HFF-Myc (cell line): ENCODE results near the gene MLXIP.

Source experiments
- DNase-seq: peaks from one replicate; pipeline ENCODE4 v3.0.0-alpha.2; 2011; ENCODE audit warnings: low read depth; ENCODE audit errors: extremely low read depth
- H3K4me3 ChIP-seq: replicated peaks from 2 replicates; pipeline ENCODE4 v1.5.1; 2011; ENCODE audit warnings: low read depth, mild to moderate bottlenecking, control low read depth, low read length
- TF ChIP-seq, protein P1 (sequence below): IDR thresholded peaks from 2 replicates; pipeline ENCODE4 v1.5.1; 2012; ENCODE audit warnings: mild to moderate bottlenecking, low read depth, low read length, control low read depth; ENCODE audit errors: missing control alignments

The MLXIP gene

DNA sequence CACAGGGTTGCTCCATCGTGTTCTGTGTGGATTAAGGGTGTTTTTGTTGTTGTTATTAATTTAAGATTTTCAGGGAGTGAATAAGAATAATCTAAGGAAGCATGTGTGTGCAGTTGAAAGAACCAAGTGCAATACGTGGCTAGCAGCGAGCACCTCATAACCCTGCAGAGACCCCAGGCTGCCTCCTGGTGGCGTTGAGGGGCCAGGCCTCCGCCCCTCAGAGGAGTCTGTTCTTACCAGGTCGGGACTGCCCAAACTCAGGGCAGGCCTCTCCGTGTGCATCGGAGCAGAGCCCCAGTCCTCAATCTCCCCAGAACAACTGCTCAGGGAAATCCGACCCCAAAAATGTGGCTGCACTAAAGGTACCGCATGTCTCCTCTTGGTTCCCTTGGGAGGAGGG, 58.7 kb downstream of the MLXIP start:
- DNase-seq, result no peak
- TF ChIP-seq, protein P1, sequence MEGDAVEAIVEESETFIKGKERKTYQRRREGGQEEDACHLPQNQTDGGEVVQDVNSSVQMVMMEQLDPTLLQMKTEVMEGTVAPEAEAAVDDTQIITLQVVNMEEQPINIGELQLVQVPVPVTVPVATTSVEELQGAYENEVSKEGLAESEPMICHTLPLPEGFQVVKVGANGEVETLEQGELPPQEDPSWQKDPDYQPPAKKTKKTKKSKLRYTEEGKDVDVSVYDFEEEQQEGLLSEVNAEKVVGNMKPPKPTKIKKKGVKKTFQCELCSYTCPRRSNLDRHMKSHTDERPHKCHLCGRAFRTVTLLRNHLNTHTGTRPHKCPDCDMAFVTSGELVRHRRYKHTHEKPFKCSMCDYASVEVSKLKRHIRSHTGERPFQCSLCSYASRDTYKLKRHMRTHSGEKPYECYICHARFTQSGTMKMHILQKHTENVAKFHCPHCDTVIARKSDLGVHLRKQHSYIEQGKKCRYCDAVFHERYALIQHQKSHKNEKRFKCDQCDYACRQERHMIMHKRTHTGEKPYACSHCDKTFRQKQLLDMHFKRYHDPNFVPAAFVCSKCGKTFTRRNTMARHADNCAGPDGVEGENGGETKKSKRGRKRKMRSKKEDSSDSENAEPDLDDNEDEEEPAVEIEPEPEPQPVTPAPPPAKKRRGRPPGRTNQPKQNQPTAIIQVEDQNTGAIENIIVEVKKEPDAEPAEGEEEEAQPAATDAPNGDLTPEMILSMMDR, result peak; percentile 32
- H3K4me3 ChIP-seq, result no peak overlapping the region

DNA sequence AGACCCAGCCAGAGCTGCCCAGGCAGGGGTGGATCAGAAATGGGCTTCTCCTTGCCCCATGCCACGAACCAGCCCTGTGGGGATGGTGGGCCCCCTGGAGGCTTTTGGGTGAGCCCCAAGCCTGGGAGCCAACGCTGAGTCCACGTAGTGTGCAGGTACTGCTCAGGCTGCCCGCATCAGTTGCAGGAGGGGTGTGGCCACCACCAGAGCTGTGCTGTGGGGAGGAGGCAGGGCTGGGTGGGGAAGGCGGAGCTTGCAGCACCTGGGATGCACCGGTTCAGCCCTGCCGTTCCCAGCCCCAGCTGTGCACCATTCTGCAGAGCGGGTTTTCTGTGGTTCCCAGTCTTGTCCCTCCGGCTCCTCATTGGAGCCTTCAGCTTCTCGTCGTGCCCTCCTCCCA, 59.1 kb downstream of the MLXIP start:
- H3K4me3 ChIP-seq, result no peak overlapping the region
- DNase-seq, result no peak
- TF ChIP-seq, protein P1, result no peak

DNA sequence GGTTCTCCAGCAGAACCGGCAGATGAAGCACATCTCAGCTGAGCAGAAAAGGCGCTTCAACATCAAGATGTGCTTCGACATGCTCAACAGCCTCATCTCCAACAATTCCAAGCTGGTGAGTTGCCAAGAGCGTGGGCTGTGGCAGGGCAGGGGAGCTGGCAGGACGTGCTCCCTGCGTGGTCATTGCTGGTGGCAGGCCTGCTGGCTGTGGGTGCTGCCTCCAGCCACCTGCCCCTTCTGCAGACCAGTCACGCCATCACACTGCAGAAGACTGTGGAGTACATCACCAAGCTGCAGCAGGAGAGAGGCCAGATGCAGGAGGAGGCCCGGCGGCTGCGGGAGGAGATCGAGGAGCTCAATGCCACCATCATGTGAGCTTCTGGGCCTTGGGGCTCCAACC, 59.6 kb downstream of the MLXIP start:
- DNase-seq, result no peak
- no peak overlapping the region for H3K4me3 ChIP-seq
- TF ChIP-seq, protein P1, result no peak

DNA sequence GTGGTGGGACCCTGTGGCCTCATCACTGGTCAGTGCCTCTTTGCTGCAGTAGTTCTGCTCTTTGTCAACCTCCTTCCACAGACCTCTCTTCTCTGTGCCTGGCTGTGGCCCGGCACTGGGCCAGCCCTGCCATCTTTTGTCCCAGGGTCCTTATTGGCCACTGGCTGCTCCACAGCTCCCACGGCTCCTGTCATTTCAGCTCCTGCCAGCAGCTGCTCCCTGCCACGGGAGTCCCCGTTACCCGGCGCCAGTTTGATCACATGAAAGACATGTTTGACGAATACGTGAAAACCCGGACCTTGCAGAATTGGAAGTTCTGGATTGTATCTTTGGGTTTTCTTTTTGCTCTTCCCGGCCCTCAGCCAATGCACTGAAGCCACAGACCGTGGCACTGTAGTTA, 60.1 kb downstream of the MLXIP start:
- no peak for DNase-seq
- TF ChIP-seq, protein P1, result no peak
- no peak overlapping the region for H3K4me3 ChIP-seq

DNA sequence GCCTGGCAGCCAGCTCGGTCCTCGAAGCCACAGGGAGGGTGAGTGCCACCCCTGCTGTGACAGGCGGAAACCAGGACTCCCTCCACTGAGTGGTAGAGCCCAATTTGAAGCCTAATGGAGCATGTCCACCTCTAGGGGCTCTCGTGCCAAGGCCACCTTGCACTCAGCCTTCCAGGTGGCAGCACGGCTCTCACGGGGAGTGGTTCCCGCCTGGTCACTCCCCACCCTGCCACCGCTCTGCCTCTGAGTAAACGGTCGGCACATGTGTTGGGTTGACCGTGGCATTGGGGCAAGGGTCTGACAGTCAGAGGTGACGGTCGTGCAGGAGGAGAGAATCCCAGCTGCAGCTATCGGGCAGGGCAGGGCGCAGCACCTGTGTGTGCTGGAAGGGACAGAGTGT, 60.7 kb downstream of the MLXIP start:
- TF ChIP-seq, protein P1, result no peak
- no peak overlapping the region for H3K4me3 ChIP-seq
- DNase-seq, result no peak

DNA sequence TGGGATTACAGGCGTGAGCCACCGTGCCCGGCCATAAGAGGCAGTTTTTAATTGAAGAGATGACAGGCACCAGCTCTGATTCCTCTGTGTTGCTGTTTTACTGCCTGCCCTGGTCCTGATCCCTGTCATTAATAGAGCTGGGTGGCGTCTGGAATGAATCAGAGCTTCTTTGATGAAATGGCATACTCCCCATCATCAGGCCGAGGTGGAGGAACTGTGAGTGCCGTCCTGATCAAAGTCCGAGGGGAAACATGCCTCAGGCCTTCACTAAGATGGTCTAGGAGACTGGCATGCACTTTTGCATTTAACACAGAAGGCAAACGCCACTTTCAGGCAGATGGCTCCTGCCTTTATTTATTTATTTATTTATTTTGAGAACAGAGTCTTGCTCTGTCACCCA, 61.4 kb downstream of the MLXIP start:
- H3K4me3 ChIP-seq, result no peak overlapping the region
- TF ChIP-seq, protein P1, result no peak
- no peak for DNase-seq

DNA sequence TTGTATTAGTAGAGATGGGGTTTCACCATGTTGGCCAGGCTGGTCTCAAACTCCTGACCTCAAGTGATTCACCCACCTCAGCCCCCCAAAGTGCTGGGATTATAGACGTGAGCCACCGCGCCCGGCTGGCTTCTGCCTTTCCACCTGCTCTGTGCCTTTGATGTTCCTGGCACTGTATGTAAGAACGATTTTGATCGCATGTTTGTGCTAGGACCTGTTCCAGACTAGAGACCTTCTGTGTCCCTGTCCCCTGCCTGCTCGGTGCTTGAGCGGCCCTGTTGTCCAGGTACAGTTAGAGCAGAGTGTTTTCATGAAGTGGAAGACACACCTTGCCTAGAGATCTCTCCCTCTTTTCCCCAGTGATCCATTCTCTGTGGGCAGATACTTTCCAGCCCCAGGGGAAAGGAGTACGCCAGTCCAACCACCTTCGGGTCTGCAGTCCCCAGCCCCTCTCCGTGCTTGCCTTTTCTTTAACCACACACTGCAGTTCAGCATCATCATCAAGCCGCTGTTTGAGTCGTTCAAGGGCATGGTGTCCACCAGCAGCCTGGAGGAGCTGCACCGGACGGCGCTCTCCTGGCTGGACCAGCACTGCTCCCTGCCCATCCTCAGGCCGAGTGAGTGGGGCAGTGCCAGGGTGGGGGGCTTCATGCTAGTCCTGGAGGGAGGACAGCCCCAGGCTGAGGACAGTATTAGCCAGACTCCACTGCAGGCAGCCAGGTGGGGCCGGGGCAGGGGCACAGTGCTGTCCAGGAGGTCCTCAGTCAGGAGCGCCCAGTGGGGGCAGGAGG, 62.1 kb downstream of the MLXIP start:
- TF ChIP-seq, protein P1, result no peak
- no peak for DNase-seq
- no peak overlapping the region for H3K4me3 ChIP-seq
